NB4 (cell line): ENCODE results near the gene GLOD4.

ENCODE experiments used
- CTCF ChIP-seq: IDR thresholded peaks from one replicate; pipeline ENCODE4 v1.5.1; 2012; ENCODE audit warnings: low read depth, low read length
- MAX ChIP-seq: IDR thresholded peaks from 2 replicates; pipeline ENCODE4 v1.6.1; 2011; ENCODE audit warnings: low read depth, low read length
- MYC ChIP-seq: IDR thresholded peaks from 2 replicates; pipeline ENCODE4 v1.6.1; 2011; ENCODE audit warnings: low read depth, low read length
- POLR2A ChIP-seq: IDR thresholded peaks from 2 replicates; pipeline ENCODE4 v1.6.1; 2011; ENCODE audit warnings: mild to moderate bottlenecking; ENCODE audit not compliant: insufficient read length; ENCODE audit errors: extremely low read depth

- TF ChIP-seq CTCF: no peak
- TF ChIP-seq MAX: no peak
- no peak for TF ChIP-seq MYC
- TF ChIP-seq POLR2A: no peak
Observed at GRCh38 chr17:742147-742793, 39.8 kb downstream of the GLOD4 start.
